GM12801 (cell line): ENCODE data around the gene ANO2.

Experiments
- TF ChIP-seq, protein P1 (sequence below): IDR thresholded peaks from one replicate; pipeline ENCODE4 v1.5.1; 2011; ENCODE audit warnings: control low read depth; ENCODE audit not compliant: insufficient read length; ENCODE audit errors: extremely low read depth

Gene ANO2

DNA sequence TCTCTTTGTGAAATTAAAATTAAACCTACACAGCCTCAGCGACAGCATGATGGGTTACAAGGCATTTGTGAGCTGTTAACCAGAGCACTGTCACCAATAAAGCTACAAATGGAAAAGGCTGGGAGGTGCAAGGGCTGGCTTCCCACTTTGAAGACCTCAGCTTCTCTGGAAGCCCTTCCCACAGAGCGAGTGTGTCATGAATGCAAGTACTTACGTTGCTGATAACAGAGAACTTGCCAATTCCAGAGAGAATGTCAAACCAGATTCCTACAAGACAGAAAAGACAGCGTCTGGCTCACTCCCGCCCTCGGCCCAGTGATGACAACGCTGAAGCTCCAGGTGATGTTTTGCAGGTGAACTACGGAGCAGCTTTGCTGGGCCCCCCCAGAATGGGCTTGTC, 367.3 kb downstream of the ANO2 start:
- TF ChIP-seq, protein P1, sequence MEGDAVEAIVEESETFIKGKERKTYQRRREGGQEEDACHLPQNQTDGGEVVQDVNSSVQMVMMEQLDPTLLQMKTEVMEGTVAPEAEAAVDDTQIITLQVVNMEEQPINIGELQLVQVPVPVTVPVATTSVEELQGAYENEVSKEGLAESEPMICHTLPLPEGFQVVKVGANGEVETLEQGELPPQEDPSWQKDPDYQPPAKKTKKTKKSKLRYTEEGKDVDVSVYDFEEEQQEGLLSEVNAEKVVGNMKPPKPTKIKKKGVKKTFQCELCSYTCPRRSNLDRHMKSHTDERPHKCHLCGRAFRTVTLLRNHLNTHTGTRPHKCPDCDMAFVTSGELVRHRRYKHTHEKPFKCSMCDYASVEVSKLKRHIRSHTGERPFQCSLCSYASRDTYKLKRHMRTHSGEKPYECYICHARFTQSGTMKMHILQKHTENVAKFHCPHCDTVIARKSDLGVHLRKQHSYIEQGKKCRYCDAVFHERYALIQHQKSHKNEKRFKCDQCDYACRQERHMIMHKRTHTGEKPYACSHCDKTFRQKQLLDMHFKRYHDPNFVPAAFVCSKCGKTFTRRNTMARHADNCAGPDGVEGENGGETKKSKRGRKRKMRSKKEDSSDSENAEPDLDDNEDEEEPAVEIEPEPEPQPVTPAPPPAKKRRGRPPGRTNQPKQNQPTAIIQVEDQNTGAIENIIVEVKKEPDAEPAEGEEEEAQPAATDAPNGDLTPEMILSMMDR, result no peak

DNA sequence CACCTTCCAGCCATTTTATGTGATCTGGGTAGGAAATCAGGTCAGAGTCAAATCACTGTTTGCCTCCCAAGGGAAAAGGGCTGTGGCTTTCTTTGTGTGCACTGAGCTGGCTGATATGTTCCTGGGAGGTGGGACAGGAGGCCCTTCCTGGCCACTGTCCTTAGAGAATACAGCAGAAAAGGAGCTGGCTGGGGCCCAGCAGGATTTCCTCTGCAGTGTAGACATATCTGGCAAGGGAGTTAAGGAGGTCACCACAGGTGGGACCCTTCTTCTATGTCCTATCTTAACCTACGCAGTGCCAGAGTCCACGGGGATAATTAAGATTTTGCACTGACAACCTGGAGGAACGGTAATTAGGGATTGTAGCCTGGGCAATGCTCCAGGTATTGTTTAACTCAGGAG, 367.8 kb downstream of the ANO2 start:
- TF ChIP-seq, protein P1, result no peak

DNA sequence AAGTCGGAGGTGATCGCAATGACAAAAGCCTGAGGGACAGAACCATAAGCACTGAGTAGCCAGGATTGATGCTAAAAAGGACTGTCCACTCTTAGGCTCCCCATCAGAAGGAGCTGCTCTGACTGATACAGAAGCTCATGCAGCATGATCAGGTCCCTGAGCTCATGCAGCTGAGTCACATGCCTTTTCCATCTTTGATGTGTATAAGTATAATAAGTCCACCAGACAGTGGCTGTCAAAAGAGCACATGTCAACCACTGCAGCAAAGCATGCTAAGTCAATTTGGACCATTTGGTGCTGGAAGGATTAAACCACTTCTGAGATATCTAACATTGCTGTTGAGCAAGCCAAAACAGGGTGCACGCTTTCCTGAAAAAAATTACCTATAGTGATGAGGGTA, 369.1 kb downstream of the ANO2 start:
- TF ChIP-seq, protein P1, result no peak

DNA sequence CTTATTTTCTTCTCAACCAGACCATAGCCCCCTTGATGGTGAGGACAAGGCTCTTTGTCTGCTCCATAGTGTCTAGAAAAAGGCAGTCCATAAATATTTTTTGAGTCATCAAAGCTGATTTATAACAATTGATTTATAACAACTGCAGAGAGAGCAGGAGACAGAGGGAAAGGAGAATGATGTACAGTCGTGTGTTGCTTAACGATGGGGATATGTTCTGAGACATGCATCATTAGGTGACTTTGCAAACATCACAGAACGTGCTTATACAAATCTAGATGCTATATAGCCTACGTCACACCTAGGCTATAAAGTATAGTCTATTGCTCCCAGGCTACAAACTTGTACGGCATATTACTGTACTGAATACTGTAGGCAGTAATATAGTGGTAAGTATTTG, 369.8 kb downstream of the ANO2 start:
- TF ChIP-seq, protein P1, result no peak

DNA sequence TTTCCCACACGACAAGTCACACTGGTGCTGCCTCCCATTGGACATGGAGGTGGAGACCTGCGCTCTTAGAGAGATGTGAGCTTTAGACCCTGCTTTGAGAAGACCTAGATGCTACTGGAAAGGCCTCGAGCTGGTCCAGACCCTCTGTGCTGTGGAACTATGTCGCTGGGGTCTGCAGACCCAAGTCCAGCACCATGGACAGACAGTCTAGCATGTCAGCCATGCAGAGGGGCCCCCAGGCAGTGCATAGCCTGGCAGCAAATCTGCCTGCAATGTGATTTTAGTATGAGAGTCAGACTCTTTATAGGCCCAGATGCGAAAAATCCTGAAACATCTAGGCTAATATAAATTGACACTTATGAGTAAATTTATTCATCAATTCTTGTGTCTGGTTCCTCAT, 371.7 kb downstream of the ANO2 start:
- TF ChIP-seq, protein P1, result no peak

DNA sequence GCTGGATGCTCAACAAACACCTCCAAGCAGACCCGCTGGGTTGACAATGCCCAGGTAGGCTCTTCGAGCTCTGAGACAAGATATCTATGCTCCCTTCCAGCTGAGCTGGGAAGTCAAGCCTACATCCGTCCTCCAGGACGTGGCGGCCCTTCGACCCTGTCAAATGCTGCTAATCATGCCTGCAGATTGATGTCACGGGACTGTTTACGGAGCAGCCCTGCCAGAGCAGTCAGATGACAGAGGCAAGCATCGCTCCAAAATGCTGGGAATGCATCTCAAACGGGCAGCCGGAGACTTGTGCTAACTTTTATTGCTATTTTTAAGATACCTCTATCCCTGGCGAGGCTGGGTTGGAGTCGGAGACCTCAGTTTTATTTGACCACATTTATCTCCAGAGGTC, 373.9 kb downstream of the ANO2 start:
- TF ChIP-seq, protein P1, result no peak

DNA sequence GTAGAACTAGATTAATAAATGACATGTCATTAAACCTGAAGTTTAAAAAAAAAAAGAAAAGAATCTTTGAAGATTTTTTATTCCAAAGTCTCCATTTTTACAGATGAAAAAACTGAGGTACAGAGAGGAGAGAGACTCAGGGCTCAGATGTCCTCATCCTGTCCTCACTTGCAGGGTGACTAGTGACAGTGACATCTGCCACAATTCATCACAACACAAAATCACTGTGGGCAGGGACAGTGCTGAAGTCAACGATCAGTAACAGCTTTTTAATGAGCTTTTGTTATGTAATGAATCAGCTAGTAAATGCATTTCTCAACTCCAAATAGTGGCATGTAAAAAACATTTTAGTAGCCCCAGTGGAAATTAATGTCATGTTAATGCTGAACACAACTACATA, 374.6 kb downstream of the ANO2 start:
- TF ChIP-seq, protein P1, result no peak
